AG04449 (cell line): ENCODE data around the gene FNDC1.

ENCODE experiments used
- CTCF ChIA-PET: fragments of 350-600 bp; formaldehyde crosslinking; extraction: SDS; loops from one replicate; lab custom pipeline; 2021; ENCODE audit warnings: antibody characterized with exemption; lab: Yijun Ruan, JAX
- POLR2A ChIA-PET: fragments of 400-600, 350-600 bp; formaldehyde crosslinking; extraction: SDS; loops from one replicate; lab custom pipeline; 2020; ENCODE audit warnings: antibody characterized with exemption, inconsistent platforms; lab: Yijun Ruan, JAX
- DNase-seq: peaks from one replicate; pipeline ENCODE4 v3.0.0-alpha.2; 2010; ENCODE audit warnings: low read depth, low spot score
- H3K4me3 ChIP-seq: 2 replicates; pipeline ENCODE4 v1.5.1; 2011; ENCODE audit warnings: low read depth, mild to moderate bottlenecking, control low read depth, low read length
- TF ChIP-seq, protein P1 (sequence below): IDR thresholded peaks from one replicate; pipeline ENCODE4 v1.5.1; 2011; ENCODE audit warnings: mild to moderate bottlenecking, moderate library complexity, low read length, control low read depth, inconsistent platforms; ENCODE audit not compliant: insufficient read depth; ENCODE audit errors: missing control alignments

Gene FNDC1

GRCh38 chr6:159214281-159214680, 45.1 kb downstream of the FNDC1 start:
- POLR2A ChIA-PET: no interaction called here
- no peak overlapping the region for H3K4me3 ChIP-seq
- TF ChIP-seq, protein P1, sequence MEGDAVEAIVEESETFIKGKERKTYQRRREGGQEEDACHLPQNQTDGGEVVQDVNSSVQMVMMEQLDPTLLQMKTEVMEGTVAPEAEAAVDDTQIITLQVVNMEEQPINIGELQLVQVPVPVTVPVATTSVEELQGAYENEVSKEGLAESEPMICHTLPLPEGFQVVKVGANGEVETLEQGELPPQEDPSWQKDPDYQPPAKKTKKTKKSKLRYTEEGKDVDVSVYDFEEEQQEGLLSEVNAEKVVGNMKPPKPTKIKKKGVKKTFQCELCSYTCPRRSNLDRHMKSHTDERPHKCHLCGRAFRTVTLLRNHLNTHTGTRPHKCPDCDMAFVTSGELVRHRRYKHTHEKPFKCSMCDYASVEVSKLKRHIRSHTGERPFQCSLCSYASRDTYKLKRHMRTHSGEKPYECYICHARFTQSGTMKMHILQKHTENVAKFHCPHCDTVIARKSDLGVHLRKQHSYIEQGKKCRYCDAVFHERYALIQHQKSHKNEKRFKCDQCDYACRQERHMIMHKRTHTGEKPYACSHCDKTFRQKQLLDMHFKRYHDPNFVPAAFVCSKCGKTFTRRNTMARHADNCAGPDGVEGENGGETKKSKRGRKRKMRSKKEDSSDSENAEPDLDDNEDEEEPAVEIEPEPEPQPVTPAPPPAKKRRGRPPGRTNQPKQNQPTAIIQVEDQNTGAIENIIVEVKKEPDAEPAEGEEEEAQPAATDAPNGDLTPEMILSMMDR: no peak
- no peak for DNase-seq
- CTCF ChIA-PET: interaction anchor here (1.0 to 1.8 kb wide), 7 partner anchors 8 to 440 kb away, joined by 3 to 6 read pairs (median 5); no protein-coding TSS in a partner anchor

DNA sequence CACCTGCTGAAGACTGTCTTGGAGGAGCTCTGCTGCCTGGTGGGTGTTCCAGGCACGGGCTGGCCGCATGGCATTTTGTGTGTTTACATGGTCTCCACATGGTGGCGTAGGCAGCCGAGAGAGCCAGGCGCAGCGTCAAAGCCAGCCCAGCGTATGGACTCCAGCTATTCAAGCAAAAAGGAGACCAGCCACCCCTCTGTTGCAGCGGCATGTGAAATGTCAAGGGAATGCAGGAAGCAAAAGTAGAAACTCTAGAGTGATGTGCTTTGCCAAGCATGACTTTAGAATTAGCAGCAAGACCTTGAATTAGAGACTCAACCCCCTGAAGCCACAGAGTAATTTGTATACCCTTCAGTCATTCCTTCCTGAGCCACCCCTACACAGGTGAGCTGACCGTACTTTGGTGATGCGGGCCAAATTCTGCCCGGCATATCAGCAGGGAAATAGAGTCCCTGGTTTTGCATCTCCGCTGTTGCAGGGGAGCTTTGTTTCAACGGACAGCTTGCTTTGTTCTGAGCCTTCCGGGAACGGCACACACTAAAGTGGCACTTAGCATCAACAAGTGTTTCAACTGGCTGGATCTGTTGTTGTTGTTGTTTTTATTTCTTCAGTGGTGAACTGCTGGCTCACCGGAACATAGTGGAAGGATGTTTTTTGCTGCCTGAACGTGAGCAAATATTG, 48.5 kb downstream of the FNDC1 start:
- ChIA-PET CTCF (interaction anchor here (0.9 to 3.4 kb wide), 13 partner anchors 11 to 437 kb away, joined by 3 to 23 read pairs (median 5); no protein-coding TSS in a partner anchor), POLR2A (no interaction called here)
- H3K4me3 ChIP-seq: no peak overlapping the region
- TF ChIP-seq, protein P1: peak; percentile 59
- no peak for DNase-seq

DNA sequence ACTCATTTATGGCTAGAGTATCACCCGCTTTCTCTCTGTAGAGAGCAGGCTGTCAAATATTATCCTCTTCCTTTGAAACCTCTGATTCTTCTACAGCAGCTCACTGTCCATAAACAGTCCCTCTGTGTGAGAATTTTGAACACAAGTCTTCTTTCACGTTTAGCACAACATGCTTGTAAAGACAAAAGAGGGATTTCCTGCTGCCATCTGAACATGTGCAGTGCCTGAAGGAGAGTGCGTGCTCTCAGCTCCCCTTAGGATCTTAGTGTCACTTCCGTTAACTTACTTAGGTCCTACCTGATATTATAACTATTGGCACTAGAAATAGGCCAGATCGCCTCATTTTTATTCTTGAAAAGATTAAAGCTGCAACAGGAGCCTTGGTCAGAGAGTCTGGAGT, 50.9 kb downstream of the FNDC1 start:
- CTCF ChIA-PET: interaction anchor here (1.1 to 3.3 kb wide), 3 partner anchors 13 to 33 kb away, joined by 3 to 15 read pairs (median 3); no protein-coding TSS in a partner anchor
- TF ChIP-seq, protein P1: no peak
- DNase-seq: no peak
- POLR2A ChIA-PET: no interaction called here
- no peak overlapping the region for H3K4me3 ChIP-seq

GRCh38 chr6:159221486-159222170, 52.4 kb downstream of the FNDC1 start:
- DNase-seq: no peak
- TF ChIP-seq, protein P1: no peak
- POLR2A ChIA-PET: no interaction called here
- CTCF ChIA-PET: interaction anchor here (0.6 kb wide), 1 partner anchor 120 kb away, joined by 3 read pairs; no protein-coding TSS in a partner anchor
- H3K4me3 ChIP-seq: no peak overlapping the region

GRCh38 chr6:159224452-159224851, 55.3 kb downstream of the FNDC1 start:
- no peak for DNase-seq
- CTCF ChIA-PET: no interaction called here
- no peak overlapping the region for H3K4me3 ChIP-seq
- TF ChIP-seq, protein P1: no peak
- POLR2A ChIA-PET: no interaction called here

DNA sequence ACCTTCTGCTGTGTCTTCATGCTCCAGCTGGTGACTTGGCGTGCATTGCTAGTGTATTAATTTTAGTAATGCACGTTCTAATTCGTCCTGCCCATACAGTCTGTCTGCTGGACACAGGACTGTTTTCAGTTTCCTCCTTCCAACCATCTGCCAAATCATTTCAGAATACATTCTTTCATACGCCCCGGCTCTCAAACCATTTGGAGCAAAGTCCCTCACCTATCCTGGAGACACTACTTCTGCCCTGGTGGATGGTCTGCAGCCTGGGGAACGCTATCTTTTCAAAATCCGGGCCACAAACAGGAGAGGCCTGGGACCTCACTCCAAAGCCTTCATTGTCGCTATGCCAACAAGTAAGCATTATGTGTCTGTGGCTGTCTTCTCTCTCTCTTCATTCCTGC, 60.5 kb downstream of the FNDC1 start:
- TF ChIP-seq, protein P1: no peak
- POLR2A ChIA-PET: no interaction called here
- no peak overlapping the region for H3K4me3 ChIP-seq
- CTCF ChIA-PET: interaction anchor here (0.7 to 1.5 kb wide), 2 partner anchors 25 to 55 kb away, joined by 3 read pairs; no protein-coding TSS in a partner anchor
- no peak for DNase-seq
